Nephron (organoid): ENCODE data around the gene ERVV-1.

ENCODE experiments used
- H3K27ac Mint-ChIP-seq, 3 experiments: 2 replicates each; pipeline ENCODE4 v1.8.0; 2020; ENCODE audit warnings: mixed read lengths in 3 of 3, mild to moderate bottlenecking in 2 of 3, moderate library complexity in 1 of 3
- H3K27me3 Mint-ChIP-seq: 2 replicates; pipeline ENCODE4 v1.8.0; 2021; ENCODE audit warnings: low read depth, mild to moderate bottlenecking, moderate library complexity, mixed read lengths
- H3K36me3 Mint-ChIP-seq: 2 replicates; pipeline ENCODE4 v1.8.0; 2020; ENCODE audit warnings: low read depth, mixed read lengths
- H3K4me1 Mint-ChIP-seq: 2 replicates; pipeline ENCODE4 v1.8.0; 2020; ENCODE audit warnings: mixed read lengths
- H3K4me3 Mint-ChIP-seq, 3 experiments: 2 replicates each; pipeline ENCODE4 v1.8.0; 2020; ENCODE audit warnings: mild to moderate bottlenecking in 3 of 3, mixed read lengths in 3 of 3, moderate library complexity in 2 of 3
- H3K9me3 Mint-ChIP-seq: 2 replicates; pipeline ENCODE4 v1.8.0; 2020; ENCODE audit warnings: mixed read lengths
- TF ChIP-seq, protein P1 (sequence below), 3 experiments: fragments of 200-600 bp; sonication (generic); IDR thresholded peaks; one replicate each; pipeline ENCODE4 v1.5.0; 2021; ENCODE audit warnings: antibody characterized with exemption in 3 of 3; ENCODE audit not compliant: unreplicated experiment in 3 of 3

Gene ERVV-1

GRCh38 chr19:53034054-53034453 is 20.3 kb downstream of the ERVV-1 start:
- no peaks in the 10 kb centered on the region for H3K27me3 Mint-ChIP-seq
- peaks cover 4% of the 10 kb centered on the region for H3K4me1 Mint-ChIP-seq
- peaks cover 13% of the 10 kb centered on the region for H3K36me3 Mint-ChIP-seq
- TF ChIP-seq, protein P1, sequence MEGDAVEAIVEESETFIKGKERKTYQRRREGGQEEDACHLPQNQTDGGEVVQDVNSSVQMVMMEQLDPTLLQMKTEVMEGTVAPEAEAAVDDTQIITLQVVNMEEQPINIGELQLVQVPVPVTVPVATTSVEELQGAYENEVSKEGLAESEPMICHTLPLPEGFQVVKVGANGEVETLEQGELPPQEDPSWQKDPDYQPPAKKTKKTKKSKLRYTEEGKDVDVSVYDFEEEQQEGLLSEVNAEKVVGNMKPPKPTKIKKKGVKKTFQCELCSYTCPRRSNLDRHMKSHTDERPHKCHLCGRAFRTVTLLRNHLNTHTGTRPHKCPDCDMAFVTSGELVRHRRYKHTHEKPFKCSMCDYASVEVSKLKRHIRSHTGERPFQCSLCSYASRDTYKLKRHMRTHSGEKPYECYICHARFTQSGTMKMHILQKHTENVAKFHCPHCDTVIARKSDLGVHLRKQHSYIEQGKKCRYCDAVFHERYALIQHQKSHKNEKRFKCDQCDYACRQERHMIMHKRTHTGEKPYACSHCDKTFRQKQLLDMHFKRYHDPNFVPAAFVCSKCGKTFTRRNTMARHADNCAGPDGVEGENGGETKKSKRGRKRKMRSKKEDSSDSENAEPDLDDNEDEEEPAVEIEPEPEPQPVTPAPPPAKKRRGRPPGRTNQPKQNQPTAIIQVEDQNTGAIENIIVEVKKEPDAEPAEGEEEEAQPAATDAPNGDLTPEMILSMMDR (IDR thresholded peaks at IDR 0.05; ENCODE audit: unreplicated experiment in 3 of 3), result no peak
- peak overlapping the region in 2 of 3 experiments; percentile 16 to 42 for H3K4me3 Mint-ChIP-seq
- H3K9me3 Mint-ChIP-seq, result peaks cover 6% of the 10 kb centered on the region
- no peak overlapping the region for H3K27ac Mint-ChIP-seq

- TF ChIP-seq, protein P1 (IDR thresholded peaks at IDR 0.05; ENCODE audit: unreplicated experiment in 3 of 3), result no peak
- Mint-ChIP-seq H3K4me3 (peak overlapping the region; percentile 54 to 69 (median 63)), H3K36me3 (peaks cover 13% of the 10 kb centered on the region), H3K4me1 (peaks cover 4% of the 10 kb centered on the region), H3K27me3 (no peaks in the 10 kb centered on the region), H3K9me3 (peaks cover 6% of the 10 kb centered on the region), H3K27ac (peak overlapping the region in 1 of 3 experiments; percentile 62)
Observed at GRCh38 chr19:53034948-53035675, 21.4 kb downstream of the ERVV-1 start.

GRCh38 chr19:53037101-53038097 is 23.7 kb downstream of the ERVV-1 start:
- Mint-ChIP-seq H3K4me1 (peaks cover 4% of the 10 kb centered on the region), H3K27me3 (no peaks in the 10 kb centered on the region), H3K9me3 (peaks cover 3% of the 10 kb centered on the region), H3K36me3 (peaks cover 13% of the 10 kb centered on the region), H3K27ac (peak overlapping the region; percentile 36 to 83 (median 45)), H3K4me3 (peak overlapping the region; percentile 87 to 94 (median 93))
- TF ChIP-seq, protein P1 (IDR thresholded peaks at IDR 0.05; ENCODE audit: unreplicated experiment in 3 of 3), result no peak

- TF ChIP-seq, protein P1 (IDR thresholded peaks at IDR 0.05; ENCODE audit: unreplicated experiment in 3 of 3), result no peak
- Mint-ChIP-seq H3K9me3 (peaks cover 3% of the 10 kb centered on the region), H3K27me3 (no peaks in the 10 kb centered on the region), H3K27ac (no peak overlapping the region), H3K4me1 (peaks cover 4% of the 10 kb centered on the region), H3K4me3 (no peak overlapping the region), H3K36me3 (no peaks in the 10 kb centered on the region)
Observed at GRCh38 chr19:53041366-53041765, 27.6 kb downstream of the ERVV-1 start.

- no peaks in the 10 kb centered on the region for H3K4me1 Mint-ChIP-seq
- H3K36me3 Mint-ChIP-seq, result no peaks in the 10 kb centered on the region
- TF ChIP-seq, protein P1 (IDR thresholded peaks at IDR 0.05; ENCODE audit: unreplicated experiment in 3 of 3), result no peak
- no peak overlapping the region for H3K4me3 Mint-ChIP-seq
- peaks cover 14% of the 10 kb centered on the region for H3K9me3 Mint-ChIP-seq
- no peaks in the 10 kb centered on the region for H3K27me3 Mint-ChIP-seq
- no peak overlapping the region for H3K27ac Mint-ChIP-seq
Observed at GRCh38 chr19:53045536-53045935, 31.8 kb downstream of the ERVV-1 start.
